Smooth muscle cell (in vitro differentiated cells): Measurements from ENCODE around the gene ZNF248. TPM values are rescaled to one million over a fixed set of nuclear protein-coding genes. Genes with fewer than 3 reads are reported as not detected.

ENCODE experiments used
- DNase-seq: peaks from one replicate; lab custom pipeline; 2025; ENCODE audit not compliant: unreplicated experiment; lab: John Stamatoyannopoulos, UW
- H2AFZ ChIP-seq: fragments of 200-600 bp; sonication (generic); 2 replicates; pipeline ENCODE4 v1.6.0; 2016; ENCODE audit warnings: antibody characterized with exemption, low read depth, mild to moderate bottlenecking
- H3F3A ChIP-seq: fragments of 200-600 bp; sonication (generic); 2 replicates; pipeline ENCODE4 v1.6.0; 2017; ENCODE audit warnings: antibody characterized with exemption, low read depth
- H3K27ac ChIP-seq: fragments of 200-600 bp; sonication (generic); 2 replicates; pipeline ENCODE4 v1.5.1; 2016; ENCODE audit warnings: low read depth, mild to moderate bottlenecking
- H3K27me3 ChIP-seq: fragments of 200-600 bp; sonication (generic); 2 replicates; pipeline ENCODE4 v1.6.1; 2016; ENCODE audit warnings: low read depth, mild to moderate bottlenecking
- H3K36me3 ChIP-seq: fragments of 200-600 bp; sonication (generic); 2 replicates; pipeline ENCODE4 v1.5.1; 2016; ENCODE audit warnings: low read depth
- H3K4me1 ChIP-seq: fragments of 200-600 bp; sonication (generic); 2 replicates; pipeline ENCODE4 v1.5.1; 2016; ENCODE audit warnings: low read depth
- H3K4me2 ChIP-seq: fragments of 200-600 bp; sonication (generic); 2 replicates; pipeline ENCODE4 v1.6.0; 2016; ENCODE audit warnings: mild to moderate bottlenecking
- H3K4me3 ChIP-seq: fragments of 200-600 bp; sonication (generic); 2 replicates; pipeline ENCODE4 v1.5.1; 2016; ENCODE audit warnings: mild to moderate bottlenecking
- H3K79me2 ChIP-seq: fragments of 200-600 bp; sonication (generic); 2 replicates; pipeline ENCODE4 v1.6.0; 2016; ENCODE audit warnings: low read depth, mild to moderate bottlenecking
- H3K9ac ChIP-seq: fragments of 200-600 bp; sonication (generic); 2 replicates; pipeline ENCODE4 v1.6.0; 2016; ENCODE audit warnings: low read depth
- H3K9me3 ChIP-seq: fragments of 200-600 bp; sonication (generic); replicated peaks from 2 replicates; pipeline ENCODE4 v1.5.1; 2016; ENCODE audit warnings: low read depth
- H4K20me1 ChIP-seq: fragments of 200-600 bp; sonication (generic); 2 replicates; pipeline ENCODE4 v1.6.0; 2016; ENCODE audit warnings: low read depth
- WGBS: methylation state at CpG from one replicate; pipeline ENCODE4 v1.1.7; 2016; ENCODE audit warnings: low lambda C conversion rate; 5-methylcytosine and 5-hydroxymethylcytosine counted together
- polyA plus RNA-seq: library from polyadenylated mRNA; unstranded; fragments of >200 nt; fragmentation: Nextera tagmentation; extraction: Ambion mirVana; gene quantifications from 2 replicates; pipeline ENCODE4 v1.2.1, GENCODE V29; 2016
- total RNA-seq: library from RNA; depleted of rRNA; stranded (reverse); fragments of >200 nt; gene quantifications from 2 replicates; pipeline ENCODE4 v1.2.3, GENCODE V29; 2014
- TF ChIP-seq, protein P1 (sequence below): fragments of 200-600 bp; sonication (generic); IDR thresholded peaks from 2 replicates; pipeline ENCODE4 v1.5.1; 2017; ENCODE audit warnings: borderline replicate concordance, mild to moderate bottlenecking, antibody characterized with exemption; ENCODE audit not compliant: insufficient read depth, poor library complexity, severe bottlenecking

Gene ZNF248
- total and polyA plus RNA-seq, 2 experiments from 2014 or later, result not detected

DNA sequence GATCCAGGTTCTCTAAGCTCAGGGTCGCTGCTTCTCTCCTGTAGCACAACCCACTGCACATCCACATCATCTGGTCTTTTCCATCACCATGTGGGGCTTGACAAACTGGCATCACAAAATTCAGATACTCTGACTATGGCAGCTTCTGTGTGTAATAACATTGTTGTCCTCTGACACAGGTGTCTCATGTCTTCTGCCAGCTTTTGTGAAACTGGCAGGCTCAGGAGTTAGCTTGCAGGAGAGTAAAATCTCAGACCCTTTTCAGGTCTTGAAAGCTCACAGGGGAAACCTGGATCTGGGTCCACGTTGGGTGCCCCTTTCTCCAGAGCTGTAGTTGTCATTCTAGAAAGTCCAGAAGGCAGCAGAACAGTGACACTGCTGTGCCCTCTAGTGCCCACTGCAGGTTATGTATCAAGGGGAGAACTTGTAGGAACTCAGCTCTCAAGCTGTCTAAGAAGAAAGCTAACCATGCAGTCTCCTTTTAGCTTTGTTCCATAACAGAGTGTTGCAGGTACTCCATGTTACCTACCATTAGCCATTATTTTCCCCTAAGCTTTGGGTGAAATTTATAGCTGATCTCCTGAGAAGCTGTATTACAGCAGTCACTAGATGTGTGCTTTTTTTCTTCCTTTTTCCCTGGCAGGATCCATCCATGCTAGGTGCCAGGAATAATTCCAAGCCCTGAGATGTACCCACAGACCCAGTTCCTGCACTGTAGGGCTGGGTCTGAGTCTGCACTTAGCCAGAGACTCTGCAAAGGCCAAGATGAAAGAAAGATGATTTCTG lies 102.7 kb downstream of the ZNF248 start:
- Histone ChIP-seq H3K79me2 (no peaks in the 10 kb centered on the region), H3K4me1 (no peaks in the 10 kb centered on the region), H3K27ac (no peak overlapping the region), H3K9me3 (peaks cover 7% of the 10 kb centered on the region), H2AFZ (no peak overlapping the region), H3K4me2 (no peak overlapping the region), H3K9ac (no peak overlapping the region), H3K27me3 (no peaks in the 10 kb centered on the region), H3F3A (no peaks in the 10 kb centered on the region), H4K20me1 (no peaks in the 10 kb centered on the region), H3K36me3 (no peaks in the 10 kb centered on the region), H3K4me3 (no peak overlapping the region)
- DNase-seq, result no peak
- WGBS, result 9% methylated on average over 2 of the region's 2 CpGs
- TF ChIP-seq, protein P1, sequence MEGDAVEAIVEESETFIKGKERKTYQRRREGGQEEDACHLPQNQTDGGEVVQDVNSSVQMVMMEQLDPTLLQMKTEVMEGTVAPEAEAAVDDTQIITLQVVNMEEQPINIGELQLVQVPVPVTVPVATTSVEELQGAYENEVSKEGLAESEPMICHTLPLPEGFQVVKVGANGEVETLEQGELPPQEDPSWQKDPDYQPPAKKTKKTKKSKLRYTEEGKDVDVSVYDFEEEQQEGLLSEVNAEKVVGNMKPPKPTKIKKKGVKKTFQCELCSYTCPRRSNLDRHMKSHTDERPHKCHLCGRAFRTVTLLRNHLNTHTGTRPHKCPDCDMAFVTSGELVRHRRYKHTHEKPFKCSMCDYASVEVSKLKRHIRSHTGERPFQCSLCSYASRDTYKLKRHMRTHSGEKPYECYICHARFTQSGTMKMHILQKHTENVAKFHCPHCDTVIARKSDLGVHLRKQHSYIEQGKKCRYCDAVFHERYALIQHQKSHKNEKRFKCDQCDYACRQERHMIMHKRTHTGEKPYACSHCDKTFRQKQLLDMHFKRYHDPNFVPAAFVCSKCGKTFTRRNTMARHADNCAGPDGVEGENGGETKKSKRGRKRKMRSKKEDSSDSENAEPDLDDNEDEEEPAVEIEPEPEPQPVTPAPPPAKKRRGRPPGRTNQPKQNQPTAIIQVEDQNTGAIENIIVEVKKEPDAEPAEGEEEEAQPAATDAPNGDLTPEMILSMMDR, result no peak

DNA sequence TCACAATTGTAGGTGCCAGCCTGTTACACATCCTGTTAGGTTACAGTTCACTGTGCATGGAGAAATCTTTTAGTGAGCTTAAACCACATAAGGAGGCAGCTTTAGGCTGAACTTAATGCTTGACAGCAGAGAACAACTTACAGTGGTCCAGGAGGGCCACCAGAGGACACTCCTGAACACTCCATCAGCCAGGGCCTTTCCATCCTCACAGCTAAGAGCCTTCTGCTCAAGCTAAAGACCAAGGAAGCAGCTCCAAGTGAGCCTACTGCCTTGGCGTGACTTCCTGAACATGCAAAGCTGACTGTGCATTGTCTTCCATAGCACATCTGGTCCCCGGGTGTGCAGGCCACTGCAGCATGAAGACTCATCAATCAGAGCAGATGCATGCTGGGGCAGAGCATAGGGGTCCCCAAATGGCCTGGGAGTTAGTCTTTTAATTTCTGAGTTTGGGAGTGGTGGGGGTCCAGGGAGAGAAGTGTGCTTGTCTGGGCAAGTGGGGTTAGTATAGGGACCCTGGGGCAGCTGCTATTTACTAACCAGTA lies 105.0 kb downstream of the ZNF248 start:
- TF ChIP-seq, protein P1, result no peak
- no peak overlapping the region for H3K4me2 ChIP-seq
- H3F3A ChIP-seq, result no peaks in the 10 kb centered on the region
- H3K9me3 ChIP-seq, result peaks cover 3% of the 10 kb centered on the region
- 65% methylated on average over 2 of the region's 2 CpGs for WGBS
- no peak for DNase-seq
- no peaks in the 10 kb centered on the region for H3K27me3 ChIP-seq
- no peaks in the 10 kb centered on the region for H3K36me3 ChIP-seq
- H3K4me1 ChIP-seq, result no peaks in the 10 kb centered on the region
- no peak overlapping the region for H2AFZ ChIP-seq
- H3K4me3 ChIP-seq, result no peak overlapping the region
- H3K79me2 ChIP-seq, result no peaks in the 10 kb centered on the region
- H4K20me1 ChIP-seq, result no peaks in the 10 kb centered on the region
- H3K9ac ChIP-seq, result no peak overlapping the region
- H3K27ac ChIP-seq, result no peak overlapping the region

DNA sequence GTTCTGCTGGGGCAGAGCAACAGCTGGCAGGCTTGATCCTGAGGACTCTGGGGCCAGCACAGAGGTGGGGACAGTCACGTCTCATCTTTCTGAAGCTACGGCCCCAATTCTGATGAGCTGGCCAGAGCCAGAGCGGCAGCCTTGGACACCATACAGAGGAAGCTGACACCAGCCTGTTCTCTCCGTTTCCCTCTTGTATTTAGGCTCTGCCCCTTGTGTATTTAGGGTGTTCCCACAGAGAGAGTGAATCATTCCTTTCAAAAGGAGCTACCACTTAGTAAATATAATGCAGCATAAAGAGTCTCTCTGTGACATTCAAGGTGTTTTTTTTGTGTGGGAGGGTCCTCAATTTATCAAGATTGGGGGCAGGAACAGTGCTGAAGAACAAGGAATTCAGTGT lies 109.2 kb downstream of the ZNF248 start:
- DNase-seq, result no peak
- Histone ChIP-seq H3K9ac (no peak overlapping the region), H3K4me2 (no peak overlapping the region), H3K4me1 (no peaks in the 10 kb centered on the region), H3F3A (no peaks in the 10 kb centered on the region), H4K20me1 (no peaks in the 10 kb centered on the region), H3K27me3 (no peaks in the 10 kb centered on the region), H3K9me3 (peaks cover 10% of the 10 kb centered on the region), H3K4me3 (no peak overlapping the region), H3K27ac (no peak overlapping the region), H3K36me3 (no peaks in the 10 kb centered on the region), H3K79me2 (no peaks in the 10 kb centered on the region), H2AFZ (no peak overlapping the region)
- TF ChIP-seq, protein P1, result no peak
- 69% methylated on average over 4 of the region's 4 CpGs for WGBS
